Calu3 (cell line): ENCODE results near the gene GALNT8. TPM values are rescaled to one million over a fixed set of nuclear protein-coding genes. Genes with fewer than 3 reads are reported as not detected.

Source experiments
- BruUV-seq: library from RNA; stranded (reverse); fragments of 400-500 nt; replicated peaks from 2 replicates; lab custom pipeline; 2021; lab: Mats Ljungman, UMichigan
- CTCF ChIA-PET: fragments of 300-600 bp; sonication (Branson Sonifier 250); formaldehyde crosslinking; loops from one replicate; lab custom pipeline; 2022; ENCODE audit warnings: antibody characterized with exemption; lab: Charles Lee
- DNase-seq: peaks from one replicate; pipeline ENCODE4 v3.0.0; 2022
- H3K27ac Mint-ChIP-seq: one replicate; pipeline ENCODE4 v1.8.0; 2022; ENCODE audit warnings: mixed read lengths; ENCODE audit not compliant: unreplicated experiment
- H3K27me3 Mint-ChIP-seq: one replicate; pipeline ENCODE4 v1.8.0; 2022; ENCODE audit warnings: mixed read lengths; ENCODE audit not compliant: unreplicated experiment
- H3K36me3 Mint-ChIP-seq: one replicate; pipeline ENCODE4 v1.8.0; 2022; ENCODE audit warnings: mild to moderate bottlenecking, moderate library complexity, mixed read lengths; ENCODE audit not compliant: insufficient read depth, unreplicated experiment
- H3K4me1 Mint-ChIP-seq: one replicate; pipeline ENCODE4 v1.8.0; 2022; ENCODE audit warnings: mild to moderate bottlenecking, low read depth, mixed read lengths; ENCODE audit not compliant: unreplicated experiment
- H3K4me3 Mint-ChIP-seq: one replicate; pipeline ENCODE4 v1.8.0; 2022; ENCODE audit warnings: mild to moderate bottlenecking, low read depth, moderate library complexity, mixed read lengths; ENCODE audit not compliant: unreplicated experiment
- H3K9me3 Mint-ChIP-seq: one replicate; pipeline ENCODE4 v1.8.0; 2022; ENCODE audit warnings: low read depth, mixed read lengths; ENCODE audit not compliant: unreplicated experiment
- CTCF ChIP-seq: fragments of 200-600 bp; IDR thresholded peaks from one replicate; pipeline ENCODE4 v1.8.0; 2022; ENCODE audit warnings: antibody characterized with exemption; ENCODE audit not compliant: unreplicated experiment
- intact Hi-C: fragments of 100-400 bp; cut with micrococcal nuclease; formaldehyde crosslinking; loops from one replicate; pipeline ENCODE4 v1.10.0; 2022; ENCODE audit not compliant: unreplicated experiment
- total RNA-seq: library from RNA; stranded (reverse); gene quantifications from 2 replicates; pipeline ENCODE4 v1.2.3, GENCODE V29; 2022

GALNT8 gene
- total RNA-seq, 1 experiment from 2014 or later, result not detected

GRCh38 chr12:4763549-4763948, 43.3 kb downstream of the GALNT8 start:
- peak; percentile 8 for DNase-seq
- no peak for TF ChIP-seq CTCF
- Mint-ChIP-seq H3K4me1 (no peaks in the 10 kb centered on the region), H3K36me3 (no peaks in the 10 kb centered on the region), H3K27ac (no peak overlapping the region), H3K4me3 (no peak overlapping the region), H3K9me3 (no peaks in the 10 kb centered on the region), H3K27me3 (peaks cover 67% of the 10 kb centered on the region)
- BruUV-seq, result no TSS peak
- intact Hi-C loops, result no loop called here
- CTCF ChIA-PET, result no interaction called here

- Mint-ChIP-seq H3K36me3 (no peaks in the 10 kb centered on the region), H3K27me3 (peaks cover 72% of the 10 kb centered on the region), H3K4me3 (no peak overlapping the region), H3K9me3 (peaks cover 3% of the 10 kb centered on the region), H3K4me1 (no peaks in the 10 kb centered on the region), H3K27ac (no peak overlapping the region)
- CTCF ChIA-PET, result no interaction called here
- BruUV-seq, result no TSS peak
- TF ChIP-seq CTCF, result no peak
- DNase-seq, result no peak
- intact Hi-C loops, result no loop called here
These were observed 46.2 kb downstream of the GALNT8 start for GRCh38 chr12:4766445-4766844.

GRCh38 chr12:4767186-4767585, 47.0 kb downstream of the GALNT8 start:
- Mint-ChIP-seq H3K9me3 (peaks cover 3% of the 10 kb centered on the region), H3K4me1 (no peaks in the 10 kb centered on the region), H3K27me3 (peaks cover 77% of the 10 kb centered on the region), H3K36me3 (no peaks in the 10 kb centered on the region), H3K4me3 (no peak overlapping the region), H3K27ac (no peak overlapping the region)
- CTCF ChIA-PET, result interaction anchor here (1.0 kb wide), 1 partner anchor 14 kb away, joined by 3 read pairs; no protein-coding TSS in a partner anchor
- no TSS peak for BruUV-seq
- TF ChIP-seq CTCF, result no peak
- DNase-seq, result no peak
- intact Hi-C loops, result no loop called here

GRCh38 chr12:4768341-4768740, 48.1 kb downstream of the GALNT8 start:
- Mint-ChIP-seq H3K27me3 (peaks cover 77% of the 10 kb centered on the region), H3K36me3 (no peaks in the 10 kb centered on the region), H3K9me3 (peaks cover 3% of the 10 kb centered on the region), H3K4me3 (no peak overlapping the region), H3K4me1 (no peaks in the 10 kb centered on the region), H3K27ac (no peak overlapping the region)
- intact Hi-C loops, result no loop called here
- no TSS peak for BruUV-seq
- CTCF ChIA-PET, result no interaction called here
- DNase-seq, result no peak
- no peak for TF ChIP-seq CTCF
